MM.1S (cell line): ENCODE results near the gene SWI5.

Source experiments
- CTCF ChIP-seq: fragments of 300-600 bp; sonication (generic); IDR thresholded peaks from 2 replicates; pipeline ENCODE4 v1.5.1; 2016; ENCODE audit warnings: antibody characterized with exemption, low read length, mixed read lengths
- EZH2 ChIP-seq: fragments of 300-600 bp; sonication (generic); optimal IDR thresholded peaks from 2 replicates; pipeline ENCODE3; 2017; ENCODE audit warnings: low read depth, mild to moderate bottlenecking, antibody characterized with exemption, low read length, mixed read lengths
- EZH2phosphoT487 ChIP-seq: fragments of 300-600 bp; sonication (generic); IDR thresholded peaks from 2 replicates; pipeline ENCODE4 v1.6.1; 2018; ENCODE audit warnings: antibody characterized with exemption, low read length

DNA sequence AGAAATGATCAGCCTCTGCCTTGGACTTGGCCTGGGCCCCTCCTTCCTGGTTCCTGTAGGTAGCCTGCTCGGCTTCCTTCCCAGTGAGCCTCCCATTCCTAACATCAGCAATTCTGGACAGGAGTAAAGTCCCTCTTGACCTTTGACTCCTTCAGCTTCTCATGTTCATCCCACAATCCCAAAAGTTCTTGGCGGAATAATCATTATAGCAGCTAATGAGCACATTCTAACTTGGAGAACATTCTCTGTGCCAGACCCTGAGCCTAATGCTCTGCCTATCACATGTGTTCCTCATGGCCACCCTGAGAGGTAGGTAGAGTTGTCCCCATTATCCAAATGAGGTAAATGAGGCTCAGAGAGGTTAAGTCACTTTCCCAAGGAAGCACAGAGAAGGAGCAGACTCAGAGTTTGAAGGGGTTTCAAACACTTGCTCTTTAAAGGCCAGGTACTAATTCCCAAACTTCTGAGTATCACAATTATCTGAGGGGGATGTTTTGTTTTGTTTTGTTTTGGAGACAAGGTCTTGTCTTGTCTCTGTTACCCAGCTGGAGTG, 21.2 kb downstream of the SWI5 start:
- TF ChIP-seq CTCF (no peak), EZH2 (no peak), EZH2phosphoT487 (no peak)
